ENCODE measurements around the gene ATRX. TPM values are rescaled to one million over a fixed set of nuclear protein-coding genes. Genes with fewer than 3 reads are reported as not detected.

ATRX gene
- total RNA-seq, 2 experiments from 2014 or later: 48.2 to 66.3 TPM

GRCh38 chrX:77514177-77514576, 271.8 kb downstream of the ATRX start:
- DNase-seq (ENCODE audit: low spot score): no peak
- Histone ChIP-seq H3K9me2 (ENCODE audit: insufficient read depth, low read length) (no peaks in the 10 kb centered on the region), H3K4me3 (ENCODE audit: low read depth, low read length, poor library complexity, severe bottlenecking) (no peak overlapping the region), H3K4me2 (ENCODE audit: low read length) (no peak overlapping the region), H3K27ac (ENCODE audit: low read depth, low read length, poor library complexity, severe bottlenecking) (no peak overlapping the region), H4K20me1 (ENCODE audit: insufficient read depth, low read length) (no peaks in the 10 kb centered on the region), H3K36me3 (ENCODE audit: insufficient read depth, low read length) (peaks cover 59% of the 10 kb centered on the region), H3K4me1 (ENCODE audit: insufficient read depth, low read length, poor library complexity, severe bottlenecking) (no peaks in the 10 kb centered on the region), H3K9me3 (ENCODE audit: low read length) (no peaks in the 10 kb centered on the region), H2AFZ (ENCODE audit: low read length) (no peak overlapping the region), H3K79me2 (ENCODE audit: insufficient read depth, low read depth, low read length) (no peaks in the 10 kb centered on the region)
- intact Hi-C loops (cut with micrococcal nuclease; ENCODE audit: unreplicated experiment): no loop called here
- CTCF ChIA-PET (ENCODE audit: unreplicated experiment): no interaction called here
- no TSS peak for BruUV-seq (replicated peaks)
- TF ChIP-seq CTCF (conservative IDR thresholded peaks at IDR 0.05; ENCODE audit: low read length): no peak
- TF ChIP-seq EZH2phosphoT487 (IDR thresholded peaks at IDR 0.05; ENCODE audit: borderline replicate concordance, low read depth, low read length): no peak
- POLR2A ChIA-PET: interaction anchor here (1.0 kb wide), 1 partner anchor 14 kb away, joined by 3 read pairs; no protein-coding TSS in a partner anchor

- Histone ChIP-seq H3K36me3 (ENCODE audit: insufficient read depth, low read length) (peaks cover 51% of the 10 kb centered on the region), H4K20me1 (ENCODE audit: insufficient read depth, low read length) (no peaks in the 10 kb centered on the region), H3K4me1 (ENCODE audit: insufficient read depth, low read length, poor library complexity, severe bottlenecking) (peaks cover 9% of the 10 kb centered on the region), H3K4me3 (ENCODE audit: low read depth, low read length, poor library complexity, severe bottlenecking) (no peak overlapping the region), H3K79me2 (ENCODE audit: insufficient read depth, low read depth, low read length) (no peaks in the 10 kb centered on the region), H3K4me2 (ENCODE audit: low read length) (no peak overlapping the region), H2AFZ (ENCODE audit: low read length) (no peak overlapping the region), H3K9me2 (ENCODE audit: insufficient read depth, low read length) (no peaks in the 10 kb centered on the region), H3K9me3 (ENCODE audit: low read length) (no peaks in the 10 kb centered on the region), H3K27ac (ENCODE audit: low read depth, low read length, poor library complexity, severe bottlenecking) (no peak overlapping the region)
- TF ChIP-seq CTCF (conservative IDR thresholded peaks at IDR 0.05; ENCODE audit: low read length) (no peak), EZH2phosphoT487 (IDR thresholded peaks at IDR 0.05; ENCODE audit: borderline replicate concordance, low read depth, low read length) (no peak)
- intact Hi-C loops (cut with micrococcal nuclease; ENCODE audit: unreplicated experiment): no loop called here
- no TSS peak for BruUV-seq (replicated peaks)
- ChIA-PET POLR2A (no interaction called here), CTCF (ENCODE audit: unreplicated experiment) (interaction anchor here (0.6 kb wide), 1 partner anchor 276 kb away, joined by 4 read pairs; the partner anchor contains the start of gene ATRX)
- DNase-seq (ENCODE audit: low spot score): no peak
These were observed 276.0 kb downstream of the ATRX start for GRCh38 chrX:77510007-77510406.

GRCh38 chrX:77505227-77505626, 280.8 kb downstream of the ATRX start:
- no TSS peak for BruUV-seq (replicated peaks)
- H3K9me3 ChIP-seq (ENCODE audit: low read length): no peaks in the 10 kb centered on the region

More at GRCh38 chrX:77505227-77505626, 280.8 kb downstream of the ATRX start:
- ChIA-PET CTCF (ENCODE audit: unreplicated experiment) (no interaction called here), POLR2A (interaction anchor here (0.6 kb wide), 1 partner anchor 57 kb away, joined by 3 read pairs; no protein-coding TSS in a partner anchor)
- H3K4me2 ChIP-seq (ENCODE audit: low read length): no peak overlapping the region
- H3K9me2 ChIP-seq (ENCODE audit: insufficient read depth, low read length): no peaks in the 10 kb centered on the region
- peak; percentile 11 for DNase-seq (ENCODE audit: low spot score)
- no peak overlapping the region for H3K4me3 ChIP-seq (ENCODE audit: low read depth, low read length, poor library complexity, severe bottlenecking)
- no peaks in the 10 kb centered on the region for H3K79me2 ChIP-seq (ENCODE audit: insufficient read depth, low read depth, low read length)
- peaks cover 24% of the 10 kb centered on the region for H3K36me3 ChIP-seq (ENCODE audit: insufficient read depth, low read length)
- TF ChIP-seq EZH2phosphoT487 (IDR thresholded peaks at IDR 0.05; ENCODE audit: borderline replicate concordance, low read depth, low read length) (no peak), CTCF (conservative IDR thresholded peaks at IDR 0.05; ENCODE audit: low read length) (no peak)
- intact Hi-C loops (cut with micrococcal nuclease; ENCODE audit: unreplicated experiment): no loop called here
- no peak overlapping the region for H3K27ac ChIP-seq (ENCODE audit: low read depth, low read length, poor library complexity, severe bottlenecking)
- H2AFZ ChIP-seq (ENCODE audit: low read length): no peak overlapping the region
- H4K20me1 ChIP-seq (ENCODE audit: insufficient read depth, low read length): no peaks in the 10 kb centered on the region
- peaks cover 10% of the 10 kb centered on the region for H3K4me1 ChIP-seq (ENCODE audit: insufficient read depth, low read length, poor library complexity, severe bottlenecking)

All from OCI-LY7 (cell line).